Measurements from ENCODE around the gene SLCO1C1. TPM values are rescaled to one million over a fixed set of nuclear protein-coding genes. Genes with fewer than 3 reads are reported as not detected.

Gene SLCO1C1, protein sequence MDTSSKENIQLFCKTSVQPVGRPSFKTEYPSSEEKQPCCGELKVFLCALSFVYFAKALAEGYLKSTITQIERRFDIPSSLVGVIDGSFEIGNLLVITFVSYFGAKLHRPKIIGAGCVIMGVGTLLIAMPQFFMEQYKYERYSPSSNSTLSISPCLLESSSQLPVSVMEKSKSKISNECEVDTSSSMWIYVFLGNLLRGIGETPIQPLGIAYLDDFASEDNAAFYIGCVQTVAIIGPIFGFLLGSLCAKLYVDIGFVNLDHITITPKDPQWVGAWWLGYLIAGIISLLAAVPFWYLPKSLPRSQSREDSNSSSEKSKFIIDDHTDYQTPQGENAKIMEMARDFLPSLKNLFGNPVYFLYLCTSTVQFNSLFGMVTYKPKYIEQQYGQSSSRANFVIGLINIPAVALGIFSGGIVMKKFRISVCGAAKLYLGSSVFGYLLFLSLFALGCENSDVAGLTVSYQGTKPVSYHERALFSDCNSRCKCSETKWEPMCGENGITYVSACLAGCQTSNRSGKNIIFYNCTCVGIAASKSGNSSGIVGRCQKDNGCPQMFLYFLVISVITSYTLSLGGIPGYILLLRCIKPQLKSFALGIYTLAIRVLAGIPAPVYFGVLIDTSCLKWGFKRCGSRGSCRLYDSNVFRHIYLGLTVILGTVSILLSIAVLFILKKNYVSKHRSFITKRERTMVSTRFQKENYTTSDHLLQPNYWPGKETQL
- total RNA-seq (under 1 TPM; 0.17 to 0.52 TPM), polyA plus RNA-seq (ENCODE audit: insufficient read length in 6 of 6) (1 to 10 TPM in 5 of 6 donors, under 1 TPM in 1; 0.64 to 2.5 (median 1.5) TPM)
- long read RNA-seq, donor 1: 0 reads
- long read RNA-seq, donor 2, partial matches to known transcripts: 0 of 1 reads
- long read RNA-seq, donor 2, other reads (novel, unspliced or antisense): 0 of 1 reads
- long read RNA-seq, donor 3, partial matches to known transcripts: 0 of 2 reads
- long read RNA-seq, donor 3, other reads (novel, unspliced or antisense): 0 of 2 reads
- long read RNA-seq, donor 4: 0 reads
- long read RNA-seq, donor 5, partial matches to known transcripts: 0 of 1 reads
- long read RNA-seq, donor 5, other reads (novel, unspliced or antisense): 0 of 1 reads
- long read RNA-seq, donor 6, partial matches to known transcripts: 0 of 1 reads
- long read RNA-seq, donor 6, other reads (novel, unspliced or antisense): 0 of 1 reads
- long read RNA-seq, donor 7: 0 reads
- long read RNA-seq, donor 8: 0 reads
- long read RNA-seq, donor 9: 0 reads
- long read RNA-seq, donor 10: 0 reads
- long read RNA-seq, donor 11, partial matches to known transcripts: 0 of 3 reads
- long read RNA-seq, donor 11, other reads (novel, unspliced or antisense): 0 of 3 reads
- long read RNA-seq, donor 12, partial matches to known transcripts: 0 of 1 reads
- long read RNA-seq, donor 12, other reads (novel, unspliced or antisense): 0 of 1 reads

DNA sequence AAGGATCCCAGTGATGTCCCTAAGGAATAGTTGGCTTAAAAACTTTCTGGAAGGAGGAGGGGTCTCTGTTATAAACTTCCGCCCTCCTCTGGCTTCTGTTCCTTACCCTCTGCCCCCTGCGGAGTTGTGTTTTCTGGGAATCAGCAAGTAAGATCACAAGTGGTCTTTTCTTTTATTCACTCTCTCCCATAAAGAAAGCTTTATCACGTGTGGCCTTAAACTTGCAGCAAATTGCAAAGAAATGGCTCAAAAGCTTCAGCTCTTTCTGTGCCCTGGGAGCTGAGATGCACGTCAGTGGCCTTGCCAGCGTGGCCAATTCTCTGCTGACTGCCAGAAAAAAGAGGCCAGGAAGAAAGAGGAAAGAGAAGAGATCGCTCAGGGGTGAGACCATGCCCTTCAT is at the start of gene SLCO1C1:
Gene SLCO1C1, plus strand, starts transcription at position 101 of the 400 bp plus-strand sequence. CDS start 4,245 bp downstream, outside the sequence.
- intact Hi-C loops (cut with DNase I): no loop called here
- Histone ChIP-seq H3K27ac (no peak within 1 kb of the TSS), H3K9me3 (no peaks in the 10 kb centered on the region), H3K4me3 (no peak within 1 kb of the TSS), H3K27me3 (no peaks in the 10 kb centered on the region), H3K36me3 (no peaks in the 10 kb centered on the region), H3K4me1 (no peaks in the 10 kb centered on the region)
- TF ChIP-seq, protein P1, sequence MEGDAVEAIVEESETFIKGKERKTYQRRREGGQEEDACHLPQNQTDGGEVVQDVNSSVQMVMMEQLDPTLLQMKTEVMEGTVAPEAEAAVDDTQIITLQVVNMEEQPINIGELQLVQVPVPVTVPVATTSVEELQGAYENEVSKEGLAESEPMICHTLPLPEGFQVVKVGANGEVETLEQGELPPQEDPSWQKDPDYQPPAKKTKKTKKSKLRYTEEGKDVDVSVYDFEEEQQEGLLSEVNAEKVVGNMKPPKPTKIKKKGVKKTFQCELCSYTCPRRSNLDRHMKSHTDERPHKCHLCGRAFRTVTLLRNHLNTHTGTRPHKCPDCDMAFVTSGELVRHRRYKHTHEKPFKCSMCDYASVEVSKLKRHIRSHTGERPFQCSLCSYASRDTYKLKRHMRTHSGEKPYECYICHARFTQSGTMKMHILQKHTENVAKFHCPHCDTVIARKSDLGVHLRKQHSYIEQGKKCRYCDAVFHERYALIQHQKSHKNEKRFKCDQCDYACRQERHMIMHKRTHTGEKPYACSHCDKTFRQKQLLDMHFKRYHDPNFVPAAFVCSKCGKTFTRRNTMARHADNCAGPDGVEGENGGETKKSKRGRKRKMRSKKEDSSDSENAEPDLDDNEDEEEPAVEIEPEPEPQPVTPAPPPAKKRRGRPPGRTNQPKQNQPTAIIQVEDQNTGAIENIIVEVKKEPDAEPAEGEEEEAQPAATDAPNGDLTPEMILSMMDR (IDR thresholded peaks at IDR 0.05): no peak
- DNase-seq (no peak), ATAC-seq (no peak)

DNA sequence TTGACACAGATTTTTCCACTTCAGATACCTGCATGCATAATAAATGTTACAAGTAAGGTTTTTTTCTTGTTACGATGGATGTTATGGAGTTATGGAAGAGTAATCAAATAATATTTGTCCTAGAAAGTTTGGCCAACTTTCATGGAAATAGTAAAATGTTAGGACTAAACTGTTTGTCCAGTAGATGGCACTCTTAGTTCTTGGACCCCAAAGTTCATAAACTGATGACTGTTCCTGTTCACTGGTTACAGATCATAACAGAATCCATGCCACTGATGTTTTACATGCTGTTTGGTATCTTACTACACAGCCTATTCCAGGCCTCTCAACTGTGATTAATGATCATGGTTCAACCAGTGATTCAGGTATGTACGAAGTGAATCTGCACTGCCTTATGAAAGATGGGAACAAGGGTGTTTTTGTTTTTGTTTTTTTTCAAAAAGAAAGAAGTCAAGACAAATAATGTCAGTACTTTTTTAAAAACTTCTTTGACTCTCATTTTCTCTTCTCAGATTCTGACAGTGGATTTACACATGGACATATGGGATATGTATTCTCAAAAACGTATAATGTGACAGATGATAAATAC is 48.8 kb upstream of the SLCO1C1 start:
- ATAC-seq: peak; percentile 70
- no peaks in the 10 kb centered on the region for H3K4me1 ChIP-seq
- TF ChIP-seq, protein P1 (IDR thresholded peaks at IDR 0.05): peak in 1 of 2 donors; percentile 27
- H3K27me3 ChIP-seq: no peaks in the 10 kb centered on the region
- peak in 1 of 4 donors; percentile 37 for DNase-seq
- H3K4me3 ChIP-seq: no peak overlapping the region
- intact Hi-C loops (cut with DNase I): loop anchor here in 1 of 2 donors (10.0 kb wide), 1 partner anchor 148 kb away; no protein-coding TSS in a partner anchor
- H3K27ac ChIP-seq: no peak overlapping the region
- H3K9me3 ChIP-seq: no peaks in the 10 kb centered on the region
- no peaks in the 10 kb centered on the region for H3K36me3 ChIP-seq

DNA sequence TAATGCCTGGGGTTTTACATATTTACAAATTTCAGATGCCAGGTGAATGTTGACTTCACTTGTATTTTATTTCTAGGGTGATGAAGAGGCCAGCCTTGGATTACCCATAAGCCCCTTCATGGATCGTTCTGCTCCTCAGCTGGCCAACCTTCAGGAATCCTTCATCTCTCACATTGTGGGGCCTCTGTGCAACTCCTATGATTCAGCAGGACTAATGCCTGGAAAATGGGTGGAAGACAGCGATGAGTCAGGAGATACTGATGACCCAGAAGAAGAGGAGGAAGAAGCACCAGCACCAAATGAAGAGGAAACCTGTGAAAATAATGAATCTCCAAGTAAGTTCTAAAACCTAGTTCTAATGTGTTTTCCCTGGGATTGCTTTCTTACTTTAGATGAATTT is 41.3 kb upstream of the SLCO1C1 start:
- Histone ChIP-seq H3K4me1 (no peaks in the 10 kb centered on the region), H3K27me3 (no peaks in the 10 kb centered on the region), H3K36me3 (no peaks in the 10 kb centered on the region), H3K4me3 (no peak overlapping the region), H3K27ac (no peak overlapping the region), H3K9me3 (no peaks in the 10 kb centered on the region)
- DNase-seq (no peak), ATAC-seq (no peak)
- intact Hi-C loops (cut with DNase I): no loop called here
- TF ChIP-seq, protein P1 (IDR thresholded peaks at IDR 0.05): no peak

DNA sequence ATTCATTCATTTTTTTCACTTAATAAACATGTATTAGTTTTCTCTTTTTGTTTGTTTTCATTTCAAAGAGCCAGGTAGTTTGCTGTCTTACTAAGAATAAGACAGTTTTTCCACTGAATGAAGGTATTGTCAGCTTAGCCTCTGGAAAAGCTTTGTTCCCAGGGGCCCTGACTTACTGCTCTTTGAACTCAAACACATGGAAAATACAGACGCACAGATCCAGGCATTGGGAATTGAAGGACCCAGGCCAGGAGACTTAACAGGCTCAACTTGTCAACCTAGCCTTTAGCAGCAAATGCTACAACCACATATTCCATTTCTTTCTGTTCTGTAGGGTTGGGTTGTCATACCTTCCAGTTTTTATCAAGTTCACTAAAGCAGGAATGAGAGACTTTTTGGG is 38.5 kb upstream of the SLCO1C1 start:
- DNase-seq (no peak), ATAC-seq (no peak)
- intact Hi-C loops (cut with DNase I): no loop called here
- Histone ChIP-seq H3K4me1 (no peaks in the 10 kb centered on the region), H3K36me3 (no peaks in the 10 kb centered on the region), H3K27ac (no peak overlapping the region), H3K27me3 (no peaks in the 10 kb centered on the region), H3K9me3 (peaks cover 0 to 22% of the 10 kb centered on the region in 2 donors), H3K4me3 (no peak overlapping the region)
- TF ChIP-seq, protein P1 (IDR thresholded peaks at IDR 0.05): no peak
